Fibroblast of lung (primary cell): ENCODE measurements around the gene RPL10. TPM values are rescaled to one million over a fixed set of nuclear protein-coding genes. Genes with fewer than 3 reads are reported as not detected.

ENCODE experiments used
- DNase-seq, 2 donors: peaks; one replicate each; pipeline versions ENCODE4 v3.0.0 to v3.0.0-alpha.2; 2010; ENCODE audit warnings: low read depth in 2 of 2
- H2AFZ ChIP-seq: 2 replicates; pipeline ENCODE4 v1.5.1; 2012; ENCODE audit warnings: low read length, control low read depth, inconsistent platforms
- H3K27ac ChIP-seq: 2 replicates; pipeline ENCODE4 v1.5.1; 2011; ENCODE audit warnings: low read length, control low read depth; ENCODE audit not compliant: insufficient read depth
- H3K27me3 ChIP-seq: 2 replicates; pipeline ENCODE4 v1.5.1; 2011; ENCODE audit warnings: mild to moderate bottlenecking, low read length; ENCODE audit not compliant: control insufficient read depth, insufficient read depth
- H3K36me3 ChIP-seq: 2 replicates; pipeline ENCODE4 v1.5.1; 2011; ENCODE audit warnings: low read length; ENCODE audit not compliant: control insufficient read depth, insufficient read depth
- H3K4me1 ChIP-seq: 2 replicates; pipeline ENCODE4 v1.5.1; 2011; ENCODE audit warnings: low read length; ENCODE audit not compliant: control insufficient read depth, insufficient read depth; ENCODE audit errors: extremely low read depth
- H3K4me2 ChIP-seq: 2 replicates; pipeline ENCODE4 v1.5.1; 2011; ENCODE audit warnings: low read length, control low read depth; ENCODE audit not compliant: insufficient read depth; ENCODE audit errors: extremely low read depth
- H3K4me3 ChIP-seq, 4 experiments: fragments of 200-600 bp in 1 of 4; sonication (generic) in 1 of 4; replicated peaks in 1 of 4; 2 replicates each; pipeline ENCODE4 v1.5.1; 2011 to 2016; ENCODE audit warnings: low read length in 4 of 4, low read depth in 3 of 4, mild to moderate bottlenecking in 3 of 4, control low read depth in 2 of 4, inconsistent platforms in 1 of 4, mixed read lengths in 1 of 4; ENCODE audit not compliant: insufficient read depth in 1 of 4; ENCODE audit errors: control extremely low read depth in 1 of 4
- H3K79me2 ChIP-seq: 2 replicates; pipeline ENCODE4 v1.5.1; 2012; ENCODE audit warnings: mild to moderate bottlenecking, low read length, inconsistent platforms; ENCODE audit not compliant: control insufficient read depth, insufficient read depth
- H3K9ac ChIP-seq: 2 replicates; pipeline ENCODE4 v1.5.1; 2011; ENCODE audit warnings: mild to moderate bottlenecking, low read length, control low read depth; ENCODE audit not compliant: insufficient read depth
- H3K9me3 ChIP-seq: 2 replicates; pipeline ENCODE4 v1.5.1; 2012; ENCODE audit warnings: low read depth, low read length; ENCODE audit not compliant: control insufficient read depth, insufficient read depth
- H4K20me1 ChIP-seq: 2 replicates; pipeline ENCODE4 v1.5.1; 2011; ENCODE audit warnings: low read length; ENCODE audit not compliant: control insufficient read depth, insufficient read depth; ENCODE audit errors: extremely low read depth
- EZH2 ChIP-seq: IDR thresholded peaks from 2 replicates; pipeline ENCODE4 v1.5.1; 2012; ENCODE audit warnings: low read length, control low read depth, mild to moderate bottlenecking; ENCODE audit errors: missing control alignments
- polyA plus RNA-seq, 2 donors: library from polyadenylated mRNA; depleted of rRNA in 1 of 2; stranded (reverse) in 1 of 2; unstranded in 1 of 2; fragments of >200 nt; gene quantifications; 2 replicates each; pipeline ENCODE4 v1.2.1, GENCODE V29; 2011 to 2012; ENCODE audit warnings: missing spikeins in 1 of 2
- total RNA-seq: library from RNA; depleted of rRNA; stranded (reverse); fragments of >200 nt; gene quantifications from 2 replicates; pipeline ENCODE4 v1.2.1, GENCODE V29; 2014
- TF ChIP-seq, protein P1 (sequence below), 2 donors: IDR thresholded peaks in 1 of 2; conservative IDR thresholded peaks in 1 of 2; 1 replicate in 1 of 2; 2 replicates in 1 of 2; pipeline ENCODE4 v1.5.1; 2011 to 2012; ENCODE audit warnings: low read length in 2 of 2, control low read depth in 1 of 2, inconsistent platforms in 1 of 2, low read depth in 1 of 2, mild to moderate bottlenecking in 1 of 2

RPL10 gene
- total and polyA plus RNA-seq, 2 donors (not counting 1 experiment from before 2014, with no cell fraction given) = 2,319 to 4,527 TPM

DNA sequence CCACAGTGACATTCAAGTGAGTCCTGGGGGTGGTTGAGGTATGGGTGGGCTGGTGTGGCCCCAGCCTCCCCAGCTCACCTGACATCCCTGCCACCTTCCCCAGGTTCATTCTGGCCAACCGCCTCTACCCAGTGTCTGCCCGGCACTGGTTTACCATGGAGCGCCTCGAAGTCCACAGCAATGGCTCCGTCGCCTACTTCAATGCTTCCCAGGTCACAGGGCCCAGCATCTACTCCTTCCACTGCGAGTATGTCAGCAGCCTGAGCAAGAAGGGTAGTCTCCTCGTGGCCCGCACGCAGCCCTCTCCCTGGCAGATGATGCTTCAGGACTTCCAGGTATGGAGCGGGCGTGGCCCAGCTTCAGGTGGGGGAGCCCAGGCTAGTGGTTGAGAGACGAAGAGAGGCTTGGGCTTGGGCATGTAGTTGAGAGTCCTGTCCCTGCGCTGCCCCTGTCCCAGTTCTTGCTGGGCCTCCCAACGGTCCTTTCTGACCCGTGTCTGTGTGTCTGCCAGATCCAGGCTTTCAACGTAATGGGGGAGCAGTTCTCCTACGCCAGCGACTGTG is 37.1 kb downstream of the RPL10 start:
- H3K9me3 ChIP-seq = no peaks in the 10 kb centered on the region
- no peaks in the 10 kb centered on the region for H3K27me3 ChIP-seq
- no peak for TF ChIP-seq EZH2
- TF ChIP-seq, protein P1, sequence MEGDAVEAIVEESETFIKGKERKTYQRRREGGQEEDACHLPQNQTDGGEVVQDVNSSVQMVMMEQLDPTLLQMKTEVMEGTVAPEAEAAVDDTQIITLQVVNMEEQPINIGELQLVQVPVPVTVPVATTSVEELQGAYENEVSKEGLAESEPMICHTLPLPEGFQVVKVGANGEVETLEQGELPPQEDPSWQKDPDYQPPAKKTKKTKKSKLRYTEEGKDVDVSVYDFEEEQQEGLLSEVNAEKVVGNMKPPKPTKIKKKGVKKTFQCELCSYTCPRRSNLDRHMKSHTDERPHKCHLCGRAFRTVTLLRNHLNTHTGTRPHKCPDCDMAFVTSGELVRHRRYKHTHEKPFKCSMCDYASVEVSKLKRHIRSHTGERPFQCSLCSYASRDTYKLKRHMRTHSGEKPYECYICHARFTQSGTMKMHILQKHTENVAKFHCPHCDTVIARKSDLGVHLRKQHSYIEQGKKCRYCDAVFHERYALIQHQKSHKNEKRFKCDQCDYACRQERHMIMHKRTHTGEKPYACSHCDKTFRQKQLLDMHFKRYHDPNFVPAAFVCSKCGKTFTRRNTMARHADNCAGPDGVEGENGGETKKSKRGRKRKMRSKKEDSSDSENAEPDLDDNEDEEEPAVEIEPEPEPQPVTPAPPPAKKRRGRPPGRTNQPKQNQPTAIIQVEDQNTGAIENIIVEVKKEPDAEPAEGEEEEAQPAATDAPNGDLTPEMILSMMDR (conservative IDR thresholded peaks at IDR 0.05 in 1 of 2, IDR thresholded peaks at IDR 0.05 in 1 of 2; ENCODE audit: low read depth in 1 of 2, low read length in 2 of 2) = no peak
- no peak overlapping the region for H2AFZ ChIP-seq
- H3K36me3 ChIP-seq = peaks cover 7% of the 10 kb centered on the region
- H3K9ac ChIP-seq = no peak overlapping the region
- no peak for DNase-seq
- H3K4me2 ChIP-seq = no peak overlapping the region
- H3K4me3 ChIP-seq = no peak overlapping the region
- H3K79me2 ChIP-seq = peaks cover 32% of the 10 kb centered on the region
- no peaks in the 10 kb centered on the region for H3K4me1 ChIP-seq
- no peaks in the 10 kb centered on the region for H4K20me1 ChIP-seq
- H3K27ac ChIP-seq = no peak overlapping the region

DNA sequence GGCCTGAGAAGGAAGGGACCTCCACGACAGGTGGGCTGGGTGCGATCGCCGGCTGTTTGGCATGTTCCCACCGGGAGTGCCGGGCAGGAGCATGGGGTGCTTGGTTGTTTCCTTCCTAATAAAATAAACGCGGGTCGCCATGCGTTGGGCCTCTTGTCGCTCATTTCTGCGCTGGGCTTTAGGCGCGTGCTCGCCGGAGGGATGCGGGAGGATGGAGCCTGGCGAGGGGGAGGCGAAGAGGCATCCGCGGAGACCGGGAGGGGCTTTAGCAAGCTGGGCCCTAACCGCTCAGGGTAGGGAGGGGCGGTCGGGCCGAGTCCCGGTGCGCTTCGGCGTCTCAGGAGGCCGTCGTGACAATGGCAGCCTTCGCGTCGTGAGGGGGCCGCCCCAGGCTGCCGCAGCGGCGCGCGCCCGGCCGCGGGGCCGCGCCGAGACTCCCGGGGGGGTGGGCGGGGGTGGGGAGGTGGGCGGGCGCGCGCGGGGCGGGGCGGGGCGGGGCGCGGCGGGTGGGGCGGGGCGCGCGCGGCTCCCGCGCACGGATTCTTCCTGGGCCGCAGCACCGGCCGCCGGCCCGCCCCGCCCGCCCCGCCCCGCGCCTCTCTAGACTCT is 38.3 kb downstream of the RPL10 start:
- H2AFZ ChIP-seq = no peak overlapping the region
- peak overlapping the region; percentile 65 for H3K27ac ChIP-seq
- peaks cover 40% of the 10 kb centered on the region for H3K79me2 ChIP-seq
- H3K4me2 ChIP-seq = peak overlapping the region; percentile 35
- TF ChIP-seq EZH2 = no peak
- TF ChIP-seq, protein P1 (conservative IDR thresholded peaks at IDR 0.05 in 1 of 2, IDR thresholded peaks at IDR 0.05 in 1 of 2; ENCODE audit: low read depth in 1 of 2, low read length in 2 of 2) = no peak
- H3K27me3 ChIP-seq = no peaks in the 10 kb centered on the region
- H3K4me1 ChIP-seq = no peaks in the 10 kb centered on the region
- H3K36me3 ChIP-seq = peaks cover 7% of the 10 kb centered on the region
- peak; percentile 28 to 31 for DNase-seq
- no peaks in the 10 kb centered on the region for H3K9me3 ChIP-seq
- H3K9ac ChIP-seq = peak overlapping the region; percentile 73
- no peaks in the 10 kb centered on the region for H4K20me1 ChIP-seq
- H3K4me3 ChIP-seq = peak overlapping the region in 2 of 4 experiments; percentile 67 to 69

DNA sequence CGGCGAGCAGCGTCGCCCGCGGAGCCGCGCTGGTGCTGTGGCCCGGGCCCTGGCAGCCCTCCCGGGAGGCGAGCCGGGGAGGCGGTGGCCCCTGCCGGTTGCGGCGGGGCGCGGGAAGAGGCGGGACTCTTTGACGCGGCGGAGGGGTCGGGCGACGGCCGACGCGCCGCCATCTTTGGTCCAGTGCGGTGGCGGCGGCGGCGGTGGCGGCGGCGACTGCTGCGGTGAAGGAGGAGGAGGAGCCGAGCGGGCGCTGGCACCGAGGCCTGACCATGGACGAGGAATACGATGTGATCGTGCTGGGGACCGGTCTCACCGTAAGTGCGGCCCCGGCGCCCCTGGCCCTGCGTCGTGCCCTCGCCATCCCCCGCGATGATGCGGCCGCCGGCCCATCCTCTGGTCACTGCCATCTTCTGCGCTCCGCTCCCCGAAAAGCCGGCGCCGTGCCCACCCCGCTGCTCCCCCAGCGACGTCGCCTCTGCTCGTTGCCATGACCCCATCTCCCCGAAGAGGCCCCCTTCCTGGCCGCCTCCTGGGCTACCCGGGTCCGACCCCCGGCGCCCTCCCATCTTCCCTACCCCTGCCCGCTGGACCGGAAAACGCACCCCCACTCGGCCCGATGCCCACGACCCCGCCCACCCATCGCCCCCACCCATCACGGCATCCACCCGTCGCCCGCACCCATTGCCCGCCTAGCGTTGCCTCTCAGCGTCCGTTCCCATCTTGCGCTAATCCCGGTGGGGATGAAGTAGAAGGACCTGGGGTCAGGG is 39.0 kb downstream of the RPL10 start, which contains the start of gene GDI1:
Gene GDI1, plus strand, starts transcription at position 172 of the 770 bp plus-strand sequence. Its CDS starts 101 bp downstream, at position 273.
- TF ChIP-seq EZH2 = no peak
- TF ChIP-seq, protein P1 (conservative IDR thresholded peaks at IDR 0.05 in 1 of 2, IDR thresholded peaks at IDR 0.05 in 1 of 2; ENCODE audit: low read depth in 1 of 2, low read length in 2 of 2) = no peak
- H3K27me3 ChIP-seq = no peaks in the 10 kb centered on the region
- H4K20me1 ChIP-seq = no peaks in the 10 kb centered on the region
- H3K9ac ChIP-seq = peak within 1 kb of the TSS; percentile 73
- DNase-seq = peak in 1 of 2 donors; percentile 55
- H3K4me2 ChIP-seq = peak within 1 kb of the TSS; percentile 45
- H3K4me3 ChIP-seq = peak within 1 kb of the TSS; percentile 55 to 80 (median 68)
- H3K79me2 ChIP-seq = peaks cover 41% of the 10 kb centered on the region
- no peaks in the 10 kb centered on the region for H3K4me1 ChIP-seq
- peak within 1 kb of the TSS; percentile 65 for H3K27ac ChIP-seq
- H3K36me3 ChIP-seq = peaks cover 11% of the 10 kb centered on the region
- H2AFZ ChIP-seq = no peak within 1 kb of the TSS
- H3K9me3 ChIP-seq = no peaks in the 10 kb centered on the region
